Endothelial cell (in vitro differentiated cells): ENCODE measurements around the gene RNF113B. TPM values are rescaled to one million over a fixed set of nuclear protein-coding genes. Genes with fewer than 3 reads are reported as not detected.

Experiments
- DNase-seq: peaks from one replicate; pipeline ENCODE4 v3.0.0; 2021; ENCODE audit warnings: low spot score
- H3K27ac Mint-ChIP-seq: one replicate; pipeline ENCODE4 v1.8.0; 2021; ENCODE audit warnings: mixed read lengths, inconsistent platforms; ENCODE audit not compliant: unreplicated experiment
- H3K27me3 Mint-ChIP-seq: one replicate; pipeline ENCODE4 v1.8.0; 2021; ENCODE audit warnings: mild to moderate bottlenecking, moderate library complexity, mixed read lengths, inconsistent platforms; ENCODE audit not compliant: unreplicated experiment
- H3K36me3 Mint-ChIP-seq: one replicate; pipeline ENCODE4 v1.8.0; 2021; ENCODE audit warnings: mild to moderate bottlenecking, low read depth, mixed read lengths, inconsistent platforms; ENCODE audit not compliant: unreplicated experiment
- H3K4me1 Mint-ChIP-seq: one replicate; pipeline ENCODE4 v1.8.0; 2021; ENCODE audit warnings: mild to moderate bottlenecking, mixed read lengths, inconsistent platforms; ENCODE audit not compliant: unreplicated experiment
- H3K4me3 Mint-ChIP-seq: one replicate; pipeline ENCODE4 v1.8.0; 2021; ENCODE audit warnings: mild to moderate bottlenecking, mixed read lengths, inconsistent platforms; ENCODE audit not compliant: unreplicated experiment
- H3K9me3 Mint-ChIP-seq: one replicate; pipeline ENCODE4 v1.8.0; 2021; ENCODE audit warnings: mixed read lengths, inconsistent platforms; ENCODE audit not compliant: unreplicated experiment
- total RNA-seq: library from RNA; stranded (reverse); fragmentation: NEBNext Ultra II Directional; extraction: Animal tissue kit (Norgen Biotek cat#: 25700); gene quantifications from one replicate; pipeline ENCODE4 v1.2.1, GENCODE V29; 2021; ENCODE audit not compliant: unreplicated experiment
- TF ChIP-seq, protein P1 (sequence below): fragments of 200-600 bp; sonication (generic); IDR thresholded peaks from one replicate; pipeline ENCODE4 v1.5.0; 2021; ENCODE audit warnings: antibody characterized with exemption; ENCODE audit not compliant: unreplicated experiment

Gene RNF113B
- total RNA-seq, 1 donor from 2014 or later, result not detected

DNA sequence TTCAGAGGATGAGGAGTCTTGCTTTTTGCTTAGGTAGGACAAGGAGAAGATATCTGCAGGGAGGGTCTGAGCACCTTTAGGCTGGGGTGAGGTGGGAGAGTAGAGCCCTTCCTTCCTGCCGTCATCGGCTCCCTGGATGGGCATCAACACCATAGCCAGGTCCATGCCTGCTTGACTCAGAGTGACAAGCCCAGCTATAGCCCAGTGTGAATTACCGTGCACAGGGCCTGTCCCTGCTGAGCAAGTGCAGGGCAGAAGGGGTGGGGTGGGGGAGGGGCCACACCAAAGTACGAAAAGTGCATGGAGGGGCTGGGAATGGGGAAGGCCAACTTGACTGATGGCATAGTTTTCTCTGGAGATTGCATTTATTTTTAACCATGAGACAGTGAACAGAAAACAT is 30.3 kb upstream of the RNF113B start:
- peaks cover 5% of the 10 kb centered on the region for H3K27me3 Mint-ChIP-seq
- peaks cover 36% of the 10 kb centered on the region for H3K36me3 Mint-ChIP-seq
- TF ChIP-seq, protein P1, sequence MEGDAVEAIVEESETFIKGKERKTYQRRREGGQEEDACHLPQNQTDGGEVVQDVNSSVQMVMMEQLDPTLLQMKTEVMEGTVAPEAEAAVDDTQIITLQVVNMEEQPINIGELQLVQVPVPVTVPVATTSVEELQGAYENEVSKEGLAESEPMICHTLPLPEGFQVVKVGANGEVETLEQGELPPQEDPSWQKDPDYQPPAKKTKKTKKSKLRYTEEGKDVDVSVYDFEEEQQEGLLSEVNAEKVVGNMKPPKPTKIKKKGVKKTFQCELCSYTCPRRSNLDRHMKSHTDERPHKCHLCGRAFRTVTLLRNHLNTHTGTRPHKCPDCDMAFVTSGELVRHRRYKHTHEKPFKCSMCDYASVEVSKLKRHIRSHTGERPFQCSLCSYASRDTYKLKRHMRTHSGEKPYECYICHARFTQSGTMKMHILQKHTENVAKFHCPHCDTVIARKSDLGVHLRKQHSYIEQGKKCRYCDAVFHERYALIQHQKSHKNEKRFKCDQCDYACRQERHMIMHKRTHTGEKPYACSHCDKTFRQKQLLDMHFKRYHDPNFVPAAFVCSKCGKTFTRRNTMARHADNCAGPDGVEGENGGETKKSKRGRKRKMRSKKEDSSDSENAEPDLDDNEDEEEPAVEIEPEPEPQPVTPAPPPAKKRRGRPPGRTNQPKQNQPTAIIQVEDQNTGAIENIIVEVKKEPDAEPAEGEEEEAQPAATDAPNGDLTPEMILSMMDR, result no peak
- no peak overlapping the region for H3K27ac Mint-ChIP-seq
- no peak overlapping the region for H3K4me3 Mint-ChIP-seq
- peaks cover 4% of the 10 kb centered on the region for H3K9me3 Mint-ChIP-seq
- no peak for DNase-seq
- peaks cover 4% of the 10 kb centered on the region for H3K4me1 Mint-ChIP-seq

DNA sequence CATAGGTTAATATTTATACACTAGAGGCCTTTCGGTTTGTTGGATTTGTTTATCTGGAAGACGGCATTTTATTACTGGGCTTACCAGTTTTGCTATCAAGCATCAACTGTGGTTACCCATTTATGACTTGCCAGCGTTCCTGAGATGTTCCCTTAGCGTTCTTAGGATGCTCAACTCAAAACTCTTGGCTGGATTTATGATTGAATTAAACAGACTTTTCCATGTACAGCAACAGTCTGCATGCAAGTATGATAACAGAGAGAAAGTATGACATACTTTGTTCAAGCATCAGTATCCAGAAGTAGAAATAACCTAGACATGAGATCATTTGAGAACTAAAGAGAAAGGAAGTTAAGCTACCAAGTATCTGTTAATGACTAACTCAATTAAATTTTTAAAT is 29.9 kb upstream of the RNF113B start:
- TF ChIP-seq, protein P1, result no peak
- peaks cover 33% of the 10 kb centered on the region for H3K36me3 Mint-ChIP-seq
- no peak overlapping the region for H3K4me3 Mint-ChIP-seq

DNA sequence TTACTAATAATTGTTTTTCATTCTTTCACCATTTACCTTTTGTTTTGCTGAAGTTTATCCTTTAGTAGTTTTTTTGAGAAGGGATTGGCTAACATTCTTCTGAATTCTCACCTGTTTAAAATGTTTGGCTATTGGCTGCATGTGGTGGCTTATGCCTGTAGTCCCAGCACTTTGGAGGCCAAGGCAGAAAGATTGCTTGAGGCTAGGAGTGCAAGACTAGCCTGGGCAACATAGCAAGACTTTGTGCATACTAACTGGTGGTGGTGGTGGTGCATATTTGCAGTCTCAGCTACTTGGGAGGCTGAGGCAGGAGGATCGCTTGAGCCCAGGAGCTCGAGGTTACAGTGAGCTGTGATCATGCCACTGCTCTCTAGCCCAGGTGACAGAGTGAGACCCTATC is 27.5 kb upstream of the RNF113B start:
- no peak for DNase-seq
- TF ChIP-seq, protein P1, result no peak
- peaks cover 12% of the 10 kb centered on the region for H3K4me1 Mint-ChIP-seq
- peaks cover 1% of the 10 kb centered on the region for H3K27me3 Mint-ChIP-seq
- H3K4me3 Mint-ChIP-seq, result no peak overlapping the region
- H3K27ac Mint-ChIP-seq, result no peak overlapping the region
- no peaks in the 10 kb centered on the region for H3K9me3 Mint-ChIP-seq
- H3K36me3 Mint-ChIP-seq, result peaks cover 30% of the 10 kb centered on the region

More for the DNA sequence above, 29.9 kb upstream of the RNF113B start:
- Mint-ChIP-seq H3K27me3 (peaks cover 5% of the 10 kb centered on the region), H3K27ac (no peak overlapping the region), H3K9me3 (peaks cover 4% of the 10 kb centered on the region), H3K4me1 (peaks cover 4% of the 10 kb centered on the region)
- no peak for DNase-seq

DNA sequence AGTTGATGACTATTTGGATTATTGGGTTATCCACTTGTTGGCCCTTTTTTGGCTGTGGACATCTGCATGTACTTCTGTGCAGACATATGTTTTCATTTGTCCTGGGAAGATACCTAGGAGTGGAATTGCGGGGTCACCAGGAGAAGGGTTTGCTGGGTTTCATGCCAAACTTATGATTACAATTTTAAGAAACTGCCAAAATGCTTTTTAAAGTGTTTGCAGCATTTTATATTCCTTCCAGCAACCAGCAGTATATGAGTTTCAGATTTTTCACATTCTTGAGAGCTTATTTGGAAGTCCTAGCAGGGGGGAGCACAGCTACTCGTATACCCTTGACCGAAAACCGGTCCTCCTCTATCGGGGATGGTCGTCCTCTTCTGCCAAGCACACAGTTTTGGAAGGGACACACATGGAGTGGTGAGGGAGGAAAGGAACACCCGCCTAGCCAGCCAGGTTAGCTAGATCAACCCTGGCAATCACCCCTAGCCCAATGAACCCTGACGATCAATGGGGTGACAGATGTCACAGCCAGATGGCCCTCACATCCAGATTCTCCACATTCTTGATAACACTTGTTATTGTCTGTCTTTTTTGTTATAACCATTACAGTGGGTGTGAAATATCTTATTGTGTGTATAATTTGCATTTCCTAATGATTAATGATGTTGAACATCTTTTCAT is 26.7 kb upstream of the RNF113B start:
- peaks cover 30% of the 10 kb centered on the region for H3K36me3 Mint-ChIP-seq
- no peak overlapping the region for H3K27ac Mint-ChIP-seq
- H3K4me1 Mint-ChIP-seq, result peaks cover 16% of the 10 kb centered on the region
- TF ChIP-seq, protein P1, result no peak
- no peak overlapping the region for H3K4me3 Mint-ChIP-seq
- H3K27me3 Mint-ChIP-seq, result peaks cover 1% of the 10 kb centered on the region
- H3K9me3 Mint-ChIP-seq, result no peaks in the 10 kb centered on the region
- DNase-seq, result no peak

DNA sequence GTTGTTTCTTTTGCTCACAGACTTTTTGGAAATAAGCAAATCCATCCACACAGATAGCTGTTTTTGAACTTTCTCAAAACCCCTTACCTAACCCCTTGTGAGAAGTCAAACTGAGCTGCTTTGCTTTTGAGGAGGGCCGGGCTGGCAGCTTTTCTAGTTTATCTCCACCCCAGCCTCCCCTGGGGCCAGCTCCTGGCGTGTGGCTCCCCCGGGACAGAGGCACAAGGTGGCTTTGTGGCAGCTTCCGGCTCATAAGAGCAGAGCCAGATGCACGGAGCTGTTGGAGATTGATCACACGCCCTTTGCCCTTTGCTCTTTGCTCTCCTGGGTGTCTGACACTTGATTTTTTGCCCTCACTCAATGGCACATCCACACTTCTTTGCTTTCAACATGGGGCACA is 24.9 kb upstream of the RNF113B start:
- H3K4me3 Mint-ChIP-seq, result no peak overlapping the region
- TF ChIP-seq, protein P1, result no peak
- no peak overlapping the region for H3K27ac Mint-ChIP-seq
- H3K4me1 Mint-ChIP-seq, result peaks cover 13% of the 10 kb centered on the region
- peaks cover 27% of the 10 kb centered on the region for H3K36me3 Mint-ChIP-seq
- H3K9me3 Mint-ChIP-seq, result no peaks in the 10 kb centered on the region
- DNase-seq, result no peak
- peaks cover 1% of the 10 kb centered on the region for H3K27me3 Mint-ChIP-seq
